Mesothelial cell of epicardium (in vitro differentiated cells): ENCODE measurements around the gene ETF1. TPM values are rescaled to one million over a fixed set of nuclear protein-coding genes. Genes with fewer than 3 reads are reported as not detected.

Experiments
- DNase-seq, 2 experiments: peaks; one replicate each; pipeline ENCODE4 v3.0.0; 2021; ENCODE audit warnings: low spot score in 2 of 2; ENCODE audit not compliant: unreplicated experiment in 2 of 2
- H3K27ac Mint-ChIP-seq: 2 replicates; pipeline ENCODE4 v1.8.0; 2021; ENCODE audit warnings: mixed read lengths
- H3K27me3 Mint-ChIP-seq: 2 replicates; pipeline ENCODE4 v1.8.0; 2021; ENCODE audit warnings: low read depth, mixed read lengths
- H3K36me3 Mint-ChIP-seq: 2 replicates; pipeline ENCODE4 v1.8.0; 2021; ENCODE audit warnings: mixed read lengths
- H3K4me1 Mint-ChIP-seq: 2 replicates; pipeline ENCODE4 v1.8.0; 2021; ENCODE audit warnings: mixed read lengths
- H3K4me3 Mint-ChIP-seq: 2 replicates; pipeline ENCODE4 v1.8.0; 2021; ENCODE audit warnings: mild to moderate bottlenecking, moderate library complexity, mixed read lengths
- H3K9me3 Mint-ChIP-seq: 2 replicates; pipeline ENCODE4 v1.8.0; 2021; ENCODE audit warnings: mixed read lengths
- CTCF ChIP-seq: fragments of 200-600 bp; sonication (generic); IDR thresholded peaks from one replicate; pipeline ENCODE4 v1.5.0; 2021; ENCODE audit warnings: antibody characterized with exemption; ENCODE audit not compliant: unreplicated experiment
- total RNA-seq: library from RNA; stranded (reverse); gene quantifications from 3 replicates; pipeline ENCODE4 v1.2.1, GENCODE V29; 2021

ETF1 gene
- total RNA-seq, 1 donor from 2014 or later = 77.7 TPM

GRCh38 chr5:138498376-138498775 lies 44.7 kb downstream of the ETF1 start:
- no peak for DNase-seq
- no peaks in the 10 kb centered on the region for H3K36me3 Mint-ChIP-seq
- no peaks in the 10 kb centered on the region for H3K27me3 Mint-ChIP-seq
- peaks cover 4% of the 10 kb centered on the region for H3K4me1 Mint-ChIP-seq
- H3K9me3 Mint-ChIP-seq = no peaks in the 10 kb centered on the region
- no peak overlapping the region for H3K4me3 Mint-ChIP-seq
- TF ChIP-seq CTCF = no peak
- no peak overlapping the region for H3K27ac Mint-ChIP-seq

GRCh38 chr5:138495351-138495750 lies 47.7 kb downstream of the ETF1 start:
- peaks cover 25% of the 10 kb centered on the region for H3K4me1 Mint-ChIP-seq
- DNase-seq = no peak
- no peaks in the 10 kb centered on the region for H3K36me3 Mint-ChIP-seq
- no peak for TF ChIP-seq CTCF
- H3K9me3 Mint-ChIP-seq = no peaks in the 10 kb centered on the region
- H3K27ac Mint-ChIP-seq = no peak overlapping the region
- peaks cover 4% of the 10 kb centered on the region for H3K27me3 Mint-ChIP-seq
- H3K4me3 Mint-ChIP-seq = no peak overlapping the region

- TF ChIP-seq CTCF = no peak
- Mint-ChIP-seq H3K36me3 (no peaks in the 10 kb centered on the region), H3K4me3 (peak overlapping the region; percentile 75), H3K27me3 (peaks cover 13% of the 10 kb centered on the region), H3K27ac (peak overlapping the region; percentile 41), H3K9me3 (no peaks in the 10 kb centered on the region), H3K4me1 (peaks cover 36% of the 10 kb centered on the region)
- no peak for DNase-seq
These were observed 50.4 kb downstream of the ETF1 start for GRCh38 chr5:138492560-138493045.

GRCh38 chr5:138491669-138492559 lies 51.1 kb downstream of the ETF1 start:
- H3K9me3 Mint-ChIP-seq = no peaks in the 10 kb centered on the region
- peak; percentile 66 to 81 for DNase-seq
- peaks cover 36% of the 10 kb centered on the region for H3K4me1 Mint-ChIP-seq
- H3K27ac Mint-ChIP-seq = peak overlapping the region; percentile 41
- no peak for TF ChIP-seq CTCF
- H3K36me3 Mint-ChIP-seq = no peaks in the 10 kb centered on the region
- H3K27me3 Mint-ChIP-seq = peaks cover 13% of the 10 kb centered on the region
- peak overlapping the region; percentile 75 for H3K4me3 Mint-ChIP-seq

- peaks cover 13% of the 10 kb centered on the region for H3K27me3 Mint-ChIP-seq
- no peak overlapping the region for H3K27ac Mint-ChIP-seq
- H3K9me3 Mint-ChIP-seq = no peaks in the 10 kb centered on the region
- no peak for DNase-seq
- no peak for TF ChIP-seq CTCF
- H3K36me3 Mint-ChIP-seq = no peaks in the 10 kb centered on the region
- H3K4me1 Mint-ChIP-seq = peaks cover 36% of the 10 kb centered on the region
- peak overlapping the region; percentile 56 for H3K4me3 Mint-ChIP-seq
These were observed 51.8 kb downstream of the ETF1 start for GRCh38 chr5:138491284-138491648.
